OCI-LY7 (cell line): ENCODE measurements around the gene ZNF620. TPM values are rescaled to one million over a fixed set of nuclear protein-coding genes. Genes with fewer than 3 reads are reported as not detected.

Experiments
- BruUV-seq: library from RNA; stranded (reverse); fragments of 400-500 nt; replicated peaks from 2 replicates; lab custom pipeline; 2021; lab: Mats Ljungman, UMichigan
- CTCF ChIA-PET: fragments of 300-600 bp; sonication (Branson Sonifier 250); formaldehyde crosslinking; loops from one replicate; lab custom pipeline; 2022; ENCODE audit warnings: antibody characterized with exemption; ENCODE audit not compliant: unreplicated experiment; lab: Charles Lee
- POLR2A ChIA-PET: fragments of 300-600 bp; sonication (Branson Sonifier 250); formaldehyde crosslinking; loops from one replicate; lab custom pipeline; 2022; ENCODE audit warnings: antibody characterized with exemption; lab: Charles Lee
- DNase-seq: peaks from one replicate; pipeline ENCODE4 v3.0.0-alpha.2; 2015; ENCODE audit warnings: low spot score
- H2AFZ ChIP-seq: fragments of 200-600 bp; sonication (generic), shearing (Covaris generic); 2 replicates; pipeline ENCODE4 v1.6.1; 2014; ENCODE audit warnings: mild to moderate bottlenecking, antibody characterized with exemption, low read length, moderate library complexity
- H3K27ac ChIP-seq: fragments of 200-600 bp; sonication (generic); 2 replicates; pipeline ENCODE4 v1.5.1; 2014; ENCODE audit warnings: mixed run types, low read depth, mild to moderate bottlenecking, moderate library complexity, low read length, inconsistent platforms; ENCODE audit not compliant: poor library complexity, severe bottlenecking
- H3K36me3 ChIP-seq: fragments of 200-600 bp; sonication (generic); 2 replicates; pipeline ENCODE4 v1.6.1; 2014; ENCODE audit warnings: mild to moderate bottlenecking, antibody characterized with exemption, low read length, moderate library complexity, mixed read lengths; ENCODE audit not compliant: insufficient read depth
- H3K4me1 ChIP-seq: fragments of 200-600 bp; sonication (generic); 2 replicates; pipeline ENCODE4 v1.5.1; 2014; ENCODE audit warnings: mild to moderate bottlenecking, low read length; ENCODE audit not compliant: insufficient read depth, poor library complexity, severe bottlenecking
- H3K4me2 ChIP-seq: fragments of 200-600 bp; sonication (generic); 2 replicates; pipeline ENCODE4 v1.6.1; 2014; ENCODE audit warnings: mild to moderate bottlenecking, low read length
- H3K4me3 ChIP-seq: fragments of 200-600 bp; sonication (generic); 2 replicates; pipeline ENCODE4 v1.5.1; 2014; ENCODE audit warnings: mild to moderate bottlenecking, low read depth, low read length; ENCODE audit not compliant: poor library complexity, severe bottlenecking
- H3K79me2 ChIP-seq: fragments of 200-600 bp; sonication (generic); 2 replicates; pipeline ENCODE4 v1.6.1; 2016; ENCODE audit warnings: low read depth, mild to moderate bottlenecking, low read length, moderate library complexity, mixed read lengths; ENCODE audit not compliant: insufficient read depth
- H3K9me2 ChIP-seq: fragments of 200-600 bp; sonication (generic); 2 replicates; pipeline ENCODE4 v1.6.1; 2016; ENCODE audit warnings: mild to moderate bottlenecking, low read length, mixed read lengths; ENCODE audit not compliant: insufficient read depth
- H3K9me3 ChIP-seq: fragments of 200-600 bp; sonication (generic); 2 replicates; pipeline ENCODE4 v1.6.1; 2014; ENCODE audit warnings: mild to moderate bottlenecking, mixed run types, low read length, mixed read lengths
- H4K20me1 ChIP-seq: fragments of 200-600 bp; sonication (generic); 2 replicates; pipeline ENCODE4 v1.6.1; 2014; ENCODE audit warnings: mild to moderate bottlenecking, antibody characterized with exemption, low read length, moderate library complexity, mixed read lengths; ENCODE audit not compliant: insufficient read depth
- EZH2phosphoT487 ChIP-seq: fragments of 200-600 bp; sonication (generic); IDR thresholded peaks from 2 replicates; pipeline ENCODE4 v1.6.1; 2018; ENCODE audit warnings: low read depth, borderline replicate concordance, mild to moderate bottlenecking, mixed run types, antibody characterized with exemption, low read length, moderate library complexity, mixed read lengths
- intact Hi-C: fragments of 100-400 bp; cut with micrococcal nuclease; formaldehyde crosslinking; loops from one replicate; pipeline ENCODE4 v1.10.0; 2022; ENCODE audit not compliant: unreplicated experiment
- total RNA-seq, 2 experiments: library from RNA; depleted of rRNA in 1 of 2; stranded (reverse); fragments of >200 nt in 1 of 2; shearing (Covaris generic) in 1 of 2; gene quantifications; 2 replicates each; pipeline ENCODE4 v1.2.3, GENCODE V29; 2014 to 2022
- TF ChIP-seq, protein P1 (sequence below): fragments of 200-600 bp; sonication (generic); conservative IDR thresholded peaks from 2 replicates; pipeline ENCODE4 v1.5.1; 2014; ENCODE audit warnings: mild to moderate bottlenecking, antibody characterized with exemption, low read length, moderate library complexity, mixed read lengths

Gene ZNF620
- total RNA-seq, 2 experiments from 2014 or later: 0.27 TPM; not detected in 1

DNA sequence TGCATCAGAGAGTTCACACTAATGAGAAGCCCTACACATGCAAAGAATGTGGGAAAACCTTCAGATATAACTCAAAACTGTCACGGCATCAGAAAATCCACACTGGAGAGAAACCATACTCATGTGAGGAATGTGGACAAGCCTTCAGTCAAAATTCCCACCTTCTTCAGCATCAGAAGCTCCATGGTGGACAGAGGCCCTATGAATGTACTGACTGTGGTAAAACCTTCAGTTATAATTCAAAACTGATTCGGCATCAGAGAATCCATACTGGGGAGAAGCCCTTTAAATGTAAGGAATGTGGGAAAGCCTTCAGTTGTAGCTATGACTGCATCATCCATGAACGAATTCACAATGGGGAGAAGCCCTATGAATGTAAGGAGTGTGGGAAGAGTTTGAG is 18.7 kb upstream of the ZNF620 start:
- no peak overlapping the region for H2AFZ ChIP-seq
- BruUV-seq: no TSS peak
- H3K4me2 ChIP-seq: no peak overlapping the region
- no peaks in the 10 kb centered on the region for H3K36me3 ChIP-seq
- ChIA-PET CTCF (no interaction called here), POLR2A (no interaction called here)
- H3K9me3 ChIP-seq: no peaks in the 10 kb centered on the region
- no peaks in the 10 kb centered on the region for H3K9me2 ChIP-seq
- no peaks in the 10 kb centered on the region for H4K20me1 ChIP-seq
- no peak overlapping the region for H3K27ac ChIP-seq
- no peaks in the 10 kb centered on the region for H3K4me1 ChIP-seq
- H3K79me2 ChIP-seq: no peaks in the 10 kb centered on the region
- H3K4me3 ChIP-seq: no peak overlapping the region
- intact Hi-C loops: no loop called here
- no peak for TF ChIP-seq EZH2phosphoT487
- TF ChIP-seq, protein P1, sequence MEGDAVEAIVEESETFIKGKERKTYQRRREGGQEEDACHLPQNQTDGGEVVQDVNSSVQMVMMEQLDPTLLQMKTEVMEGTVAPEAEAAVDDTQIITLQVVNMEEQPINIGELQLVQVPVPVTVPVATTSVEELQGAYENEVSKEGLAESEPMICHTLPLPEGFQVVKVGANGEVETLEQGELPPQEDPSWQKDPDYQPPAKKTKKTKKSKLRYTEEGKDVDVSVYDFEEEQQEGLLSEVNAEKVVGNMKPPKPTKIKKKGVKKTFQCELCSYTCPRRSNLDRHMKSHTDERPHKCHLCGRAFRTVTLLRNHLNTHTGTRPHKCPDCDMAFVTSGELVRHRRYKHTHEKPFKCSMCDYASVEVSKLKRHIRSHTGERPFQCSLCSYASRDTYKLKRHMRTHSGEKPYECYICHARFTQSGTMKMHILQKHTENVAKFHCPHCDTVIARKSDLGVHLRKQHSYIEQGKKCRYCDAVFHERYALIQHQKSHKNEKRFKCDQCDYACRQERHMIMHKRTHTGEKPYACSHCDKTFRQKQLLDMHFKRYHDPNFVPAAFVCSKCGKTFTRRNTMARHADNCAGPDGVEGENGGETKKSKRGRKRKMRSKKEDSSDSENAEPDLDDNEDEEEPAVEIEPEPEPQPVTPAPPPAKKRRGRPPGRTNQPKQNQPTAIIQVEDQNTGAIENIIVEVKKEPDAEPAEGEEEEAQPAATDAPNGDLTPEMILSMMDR: no peak
- DNase-seq: no peak

DNA sequence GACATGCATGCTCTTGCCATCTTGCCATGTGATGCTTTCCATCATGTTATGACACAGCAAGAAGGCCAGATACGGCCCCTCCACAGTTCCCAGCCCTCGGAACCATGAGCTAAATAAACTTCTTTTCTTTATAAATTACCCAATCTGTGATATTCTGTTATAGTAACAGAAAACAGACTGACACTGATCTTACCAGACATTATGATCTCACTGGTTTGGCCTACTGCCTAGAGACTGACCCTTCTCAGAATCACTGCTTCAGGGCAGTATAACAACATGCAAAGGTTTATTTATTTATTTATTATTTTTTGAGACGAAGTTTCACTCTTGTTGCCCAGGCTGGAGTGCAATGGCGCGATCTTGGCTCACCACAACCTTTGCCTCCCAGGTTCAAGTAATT is 14.9 kb upstream of the ZNF620 start:
- Histone ChIP-seq H3K79me2 (no peaks in the 10 kb centered on the region), H2AFZ (no peak overlapping the region), H3K9me2 (no peaks in the 10 kb centered on the region), H4K20me1 (no peaks in the 10 kb centered on the region), H3K4me3 (no peak overlapping the region), H3K9me3 (no peaks in the 10 kb centered on the region), H3K27ac (no peak overlapping the region), H3K4me2 (no peak overlapping the region), H3K4me1 (no peaks in the 10 kb centered on the region), H3K36me3 (no peaks in the 10 kb centered on the region)
- no peak for DNase-seq
- POLR2A ChIA-PET: no interaction called here
- BruUV-seq: no TSS peak
- TF ChIP-seq, protein P1: no peak
- no peak for TF ChIP-seq EZH2phosphoT487
- intact Hi-C loops: no loop called here
- CTCF ChIA-PET: interaction anchor here (0.6 kb wide), 1 partner anchor 707 kb away, joined by 3 read pairs; no protein-coding TSS in a partner anchor

DNA sequence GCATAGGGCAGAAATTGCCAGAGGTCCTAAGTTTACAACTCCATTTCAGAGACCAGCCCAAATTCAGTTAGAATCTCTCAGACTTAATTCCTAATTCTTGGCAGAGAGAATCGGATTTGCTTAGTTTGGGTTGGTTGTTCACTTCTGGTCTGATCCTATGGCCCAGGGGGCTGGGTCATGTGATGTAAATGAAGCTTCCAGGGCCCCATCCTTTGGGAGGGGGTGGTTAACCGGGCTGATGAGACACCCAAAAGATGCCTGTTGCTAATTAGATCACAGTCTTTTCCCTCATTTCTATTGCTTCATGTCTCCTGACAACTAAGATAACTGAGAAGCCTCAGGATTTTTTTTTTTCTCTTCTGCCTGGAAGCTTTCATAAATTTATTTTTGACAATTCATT is 11.1 kb upstream of the ZNF620 start:
- Histone ChIP-seq H3K79me2 (no peaks in the 10 kb centered on the region), H3K27ac (no peak overlapping the region), H3K36me3 (no peaks in the 10 kb centered on the region), H3K4me3 (no peak overlapping the region), H4K20me1 (no peaks in the 10 kb centered on the region), H3K4me2 (no peak overlapping the region), H3K4me1 (no peaks in the 10 kb centered on the region), H3K9me3 (no peaks in the 10 kb centered on the region), H2AFZ (no peak overlapping the region), H3K9me2 (no peaks in the 10 kb centered on the region)
- ChIA-PET POLR2A (interaction anchor here (1.7 kb wide), 1 partner anchor 14 kb away, joined by 7 read pairs; no protein-coding TSS in a partner anchor), CTCF (no interaction called here)
- no peak for DNase-seq
- TF ChIP-seq EZH2phosphoT487: no peak
- TF ChIP-seq, protein P1: no peak
- no TSS peak for BruUV-seq
- intact Hi-C loops: no loop called here
